GM12878 (cell line): ENCODE data around the gene GRIK5. TPM values are rescaled to one million over a fixed set of nuclear protein-coding genes. Genes with fewer than 3 reads are reported as not detected.
"Not testable (repeated sequence)": the region's sequence is repeated elsewhere in the genome, so short reads cannot be mapped to it uniquely, and the experiment has no call there.

Source experiments
- ATAC-seq: fragments of 200-7000 bp; cut with Tn5 transposase; 3 replicates; pipeline ENCODE4 v1.9.1; 2020; ENCODE audit warnings: mild to moderate bottlenecking, moderate library complexity
- BruUV-seq: library from RNA; stranded (reverse); fragments of 400-500 nt; replicated peaks from 2 replicates; lab custom pipeline; 2021; lab: Mats Ljungman, UMichigan
- CTCF ChIA-PET: fragments of 300-600 bp; sonication (Branson Sonifier 250); formaldehyde crosslinking; extraction: SDS; loops from one replicate; lab custom pipeline; 2021; ENCODE audit warnings: inconsistent platforms; lab: Yijun Ruan, JAX
- POLR2A ChIA-PET: fragments of 350-600 bp; formaldehyde crosslinking; extraction: SDS; loops from one replicate; lab custom pipeline; 2021; ENCODE audit warnings: inconsistent platforms; lab: Charles Lee
- RAD21 ChIA-PET: fragments of 300-600 bp; sonication (Branson Sonifier 250); formaldehyde crosslinking; loops from one replicate; lab custom pipeline; 2023; ENCODE audit warnings: antibody characterized with exemption; ENCODE audit not compliant: unreplicated experiment; lab: Charles Lee
- SMC1A ChIA-PET: fragments of 300-600 bp; sonication (Branson Sonifier 250); formaldehyde crosslinking; loops from one replicate; lab custom pipeline; 2023; ENCODE audit not compliant: unreplicated experiment, uncharacterized antibody; lab: Charles Lee
- DNase-seq: peaks from one replicate; pipeline ENCODE4 v3.0.0-alpha.2; 2011; ENCODE audit warnings: low read depth, low spot score
- FAIRE-seq: peaks from 3 replicates; lab custom pipeline; 2011; peaks lifted over from hg19 to GRCh38; lab: Jason Lieb, UNC
- H2AFZ ChIP-seq: 2 replicates; pipeline ENCODE4 v1.6.0; 2011; ENCODE audit warnings: low read depth, low read length, control low read depth; ENCODE audit not compliant: control insufficient read depth
- H3K27ac ChIP-seq: 2 replicates; pipeline ENCODE4 v1.5.1; 2011; ENCODE audit warnings: control low read depth; ENCODE audit not compliant: control insufficient read depth, insufficient read depth
- H3K27me3 ChIP-seq, 2 experiments: replicated peaks in 1 of 2; 2 replicates each; pipeline versions ENCODE4 v1.6.0 to v1.6.1; 2011; ENCODE audit warnings: low read length in 1 of 2; ENCODE audit not compliant: control insufficient read depth in 2 of 2, insufficient read depth in 2 of 2
- H3K36me3 ChIP-seq, 2 experiments: 2 replicates each; pipeline ENCODE4 v1.5.1; 2011; ENCODE audit warnings: low read length in 1 of 2; ENCODE audit not compliant: control insufficient read depth in 2 of 2, insufficient read depth in 2 of 2
- H3K4me1 ChIP-seq: 2 replicates; pipeline ENCODE4 v1.6.1; 2011; ENCODE audit warnings: mild to moderate bottlenecking, low read length, moderate library complexity, mixed read lengths; ENCODE audit not compliant: control insufficient read depth, insufficient read depth
- H3K4me2 ChIP-seq: 2 replicates; pipeline ENCODE4 v1.6.0; 2011; ENCODE audit warnings: control low read depth; ENCODE audit not compliant: control insufficient read depth, insufficient read depth
- H3K4me3 ChIP-seq: fragments of 200-600 bp; sonication (generic); 2 replicates; pipeline ENCODE4 v1.5.1; 2016
- H3K79me2 ChIP-seq: 2 replicates; pipeline ENCODE4 v1.6.0; 2011; ENCODE audit warnings: low read length; ENCODE audit not compliant: control insufficient read depth, insufficient read depth
- H3K9ac ChIP-seq: 2 replicates; pipeline ENCODE4 v1.8.0; 2011; ENCODE audit warnings: low read length, control low read depth, mixed read lengths; ENCODE audit not compliant: control insufficient read depth, insufficient read depth
- H3K9me3 ChIP-seq: replicated peaks from 3 replicates; pipeline ENCODE4 v1.5.1; 2011; ENCODE audit warnings: mild to moderate bottlenecking, low read length; ENCODE audit not compliant: control insufficient read depth, insufficient read depth
- H4K20me1 ChIP-seq: 2 replicates; pipeline ENCODE4 v1.6.0; 2011; ENCODE audit not compliant: control insufficient read depth, insufficient read depth
- DPF2 ChIP-seq: fragments of 450-650 bp; IDR thresholded peaks from 2 replicates; pipeline ENCODE4 v1.6.1; 2017; ENCODE audit warnings: mild to moderate bottlenecking
- EGR1 ChIP-seq, 2 experiments: IDR thresholded peaks; 1 replicate in 1 of 2; 2 replicates in 1 of 2; pipeline ENCODE4 v1.6.1; 2011 to 2012; ENCODE audit warnings: low read depth in 2 of 2, low read length in 2 of 2, borderline replicate concordance in 1 of 2, mild to moderate bottlenecking in 1 of 2, moderate library complexity in 1 of 2
- JUNB ChIP-seq: IDR thresholded peaks from 2 replicates; pipeline ENCODE4 v1.6.1; 2016; ENCODE audit warnings: antibody characterized with exemption, mild to moderate bottlenecking
- KLF5 ChIP-seq: fragments of 450-650 bp; IDR thresholded peaks from 2 replicates; pipeline ENCODE4 v1.6.1; 2014; ENCODE audit warnings: mild to moderate bottlenecking; ENCODE audit not compliant: partially characterized antibody
- WGBS: methylation state at CpG from one replicate; pipeline ENCODE4 v1.1.6; 2016; ENCODE audit warnings: low lambda C conversion rate; ENCODE audit not compliant: insufficient replicate concordance, insufficient coverage; ENCODE audit errors: missing lambda C conversion rate; 5-methylcytosine and 5-hydroxymethylcytosine counted together
- in situ Hi-C: fragments of 300-500 bp; cut with MboI; formaldehyde crosslinking; loops from 9 replicates; pipeline ENCODE4 v1.14.3; 2018; ENCODE audit warnings: mixed read lengths
- intact Hi-C: fragments of 100-400 bp; cut with micrococcal nuclease; formaldehyde crosslinking; loops from one replicate; pipeline ENCODE4 v1.14.2; 2022; ENCODE audit not compliant: unreplicated experiment
- polyA plus RNA-seq, 11 experiments: library from polyadenylated mRNA; depleted of rRNA in 4 of 11; unstranded in 6 of 11; stranded (reverse) in 5 of 11; fragments of >200 nt; fragmentation: Nextera tagmentation in 4 of 11; fragmentation: Illumina TruSeq in 1 of 11; extraction: Ambion mirVana in 4 of 11; extraction: Trizol in 1 of 11; gene quantifications; 1 replicate in 1 of 11; 2 replicates in 10 of 11; pipeline versions ENCODE4 v1.2.1 to v1.2.3, GENCODE V29; 2011 to 2016; ENCODE audit warnings: inconsistent platforms in 2 of 11, missing spikeins in 2 of 11, low read depth in 1 of 11
- total RNA-seq, 4 experiments: library from RNA; depleted of rRNA in 3 of 4; stranded (reverse); fragments of >200 nt in 3 of 4; fragmentation: Illumina TruSeq in 1 of 4; extraction: Trizol in 1 of 4; gene quantifications; 2 replicates each; pipeline versions ENCODE4 v1.2.1 to v1.2.3, GENCODE V29; 2013 to 2021
- TF ChIP-seq, protein P1 (sequence below): IDR thresholded peaks from 2 replicates; pipeline ENCODE4 v1.6.1; 2011; ENCODE audit warnings: mild to moderate bottlenecking, low read depth, low read length, moderate library complexity; ENCODE audit not compliant: insufficient replicate concordance

Gene GRIK5
- total and polyA plus RNA-seq, 10 of the 15 experiments (the other 5 are each of a cell fraction or from before 2014, with no cell fraction given), result 0.03 to 0.23 (median 0.07) TPM; not detected in 3

DNA sequence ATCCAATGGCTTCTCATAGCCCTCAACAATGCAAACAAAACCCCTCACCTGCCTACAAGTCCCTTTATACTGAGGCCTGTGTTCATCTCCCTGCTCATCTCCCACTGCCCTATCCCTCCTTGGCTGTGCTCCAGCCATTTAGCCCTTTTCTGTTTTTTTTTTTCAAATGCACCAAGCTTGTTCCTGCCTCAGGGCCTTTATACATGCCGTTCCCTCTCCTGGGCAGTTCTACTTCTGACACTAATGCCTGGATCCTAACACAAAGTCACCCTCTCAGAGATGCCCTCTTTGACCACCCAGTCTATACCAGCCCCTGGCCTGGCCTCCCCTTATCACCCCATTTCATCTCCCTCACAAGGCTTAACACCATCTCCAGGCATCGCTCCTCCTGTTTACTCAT is 32.9 kb upstream of the GRIK5 start:
- H3K27ac ChIP-seq, result no peak overlapping the region
- H3K4me3 ChIP-seq, result no peak overlapping the region
- RAD21 ChIA-PET, result no interaction called here
- FAIRE-seq (no peak), ATAC-seq (no peak), DNase-seq (no peak)
- no peak overlapping the region for H3K4me2 ChIP-seq
- intact Hi-C loops (loop anchor here (10.0 kb wide), 2 partner anchors 222 to 332 kb away; partner anchors contain the start of gene MEGF8), in situ Hi-C loops (no loop called here)
- 92% methylated on average over 2 of the region's 2 CpGs for WGBS
- POLR2A ChIA-PET, result no interaction called here
- no peaks in the 10 kb centered on the region for H4K20me1 ChIP-seq
- H3K79me2 ChIP-seq, result no peaks in the 10 kb centered on the region
- H3K4me1 ChIP-seq, result peaks cover 7% of the 10 kb centered on the region
- H3K9ac ChIP-seq, result no peak overlapping the region
- SMC1A ChIA-PET, result interaction anchor here (1.4 to 3.8 kb wide), 3 partner anchors 11 to 26 kb away, joined by 3 to 14 read pairs (median 6); no protein-coding TSS in a partner anchor
- no peaks in the 10 kb centered on the region for H3K9me3 ChIP-seq
- H3K27me3 ChIP-seq, result no peaks in the 10 kb centered on the region
- peaks cover 11 to 24% of the 10 kb centered on the region in 2 experiments for H3K36me3 ChIP-seq
- H2AFZ ChIP-seq, result no peak overlapping the region
- no TSS peak for BruUV-seq
- CTCF ChIA-PET, result interaction anchor here (0.5 to 1.4 kb wide), 5 partner anchors 10 to 68 kb away, joined by 3 to 4 read pairs (median 3); no protein-coding TSS in a partner anchor
- TF ChIP-seq, protein P1, sequence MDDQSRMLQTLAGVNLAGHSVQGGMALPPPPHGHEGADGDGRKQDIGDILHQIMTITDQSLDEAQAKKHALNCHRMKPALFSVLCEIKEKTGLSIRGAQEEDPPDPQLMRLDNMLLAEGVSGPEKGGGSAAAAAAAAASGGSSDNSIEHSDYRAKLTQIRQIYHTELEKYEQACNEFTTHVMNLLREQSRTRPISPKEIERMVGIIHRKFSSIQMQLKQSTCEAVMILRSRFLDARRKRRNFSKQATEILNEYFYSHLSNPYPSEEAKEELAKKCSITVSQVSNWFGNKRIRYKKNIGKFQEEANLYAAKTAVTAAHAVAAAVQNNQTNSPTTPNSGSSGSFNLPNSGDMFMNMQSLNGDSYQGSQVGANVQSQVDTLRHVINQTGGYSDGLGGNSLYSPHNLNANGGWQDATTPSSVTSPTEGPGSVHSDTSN, result no peak
- no peak for TF ChIP-seq EGR1 (IDR thresholded peaks at IDR 0.05; ENCODE audit: borderline replicate concordance in 1 of 2, low read depth in 2 of 2, low read length in 2 of 2)
- TF ChIP-seq KLF5, result no peak
- TF ChIP-seq JUNB, result no peak
- TF ChIP-seq DPF2, result no peak

DNA sequence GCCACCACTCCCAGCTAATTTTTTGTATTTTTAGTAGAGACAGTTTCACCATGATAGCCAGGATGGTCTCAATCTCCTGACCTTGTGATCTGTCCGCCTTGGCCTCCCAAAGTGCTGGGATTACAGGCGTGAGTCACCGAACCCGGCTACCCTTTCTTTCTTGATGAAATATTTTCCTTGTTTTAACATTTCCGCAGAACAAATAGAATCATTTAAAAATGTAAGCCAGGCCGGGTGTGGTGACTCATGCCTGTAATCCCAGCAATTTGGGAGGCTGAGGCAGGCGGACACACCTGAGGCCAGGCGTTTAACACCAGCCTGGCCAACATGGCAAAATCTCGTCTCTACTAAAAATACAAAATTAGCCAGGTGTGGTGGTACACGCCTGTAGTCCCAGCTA is 30.2 kb upstream of the GRIK5 start:
- POLR2A ChIA-PET, H3K9me3 ChIP-seq, RAD21 ChIA-PET, in situ Hi-C loops, H3K79me2 ChIP-seq, H3K9ac ChIP-seq, H3K27me3 ChIP-seq, BruUV-seq, H3K4me2 ChIP-seq, H4K20me1 ChIP-seq, ATAC-seq, H2AFZ ChIP-seq, DNase-seq, H3K4me1 ChIP-seq, H3K4me3 ChIP-seq, H3K27ac ChIP-seq, FAIRE-seq: not testable (repeated sequence)
- intact Hi-C loops, result loop anchor here (10.0 kb wide), 2 partner anchors 225 to 335 kb away; partner anchors contain the start of gene MEGF8
- ChIA-PET CTCF (interaction anchor here (1.1 to 1.3 kb wide), 2 partner anchors 9 to 301 kb away, joined by 3 to 7 read pairs; no protein-coding TSS in a partner anchor), SMC1A (interaction anchor here (3.8 kb wide), 1 partner anchor 13 kb away, joined by 14 read pairs; no protein-coding TSS in a partner anchor)
- 96% methylated on average over 10 of the region's 10 CpGs for WGBS
- H3K36me3 ChIP-seq, result peaks cover 22 to 33% of the 10 kb centered on the region in 2 experiments
